ENCODE results near the gene RAD23B.
A peak's percentile ranks its signal among the peaks of the same experiment; 100 is the strongest.
"Not testable (repeated sequence)": the region's sequence is repeated elsewhere in the genome, so short reads cannot be mapped to it uniquely, and the experiment has no call there.

RAD23B gene

DNA sequence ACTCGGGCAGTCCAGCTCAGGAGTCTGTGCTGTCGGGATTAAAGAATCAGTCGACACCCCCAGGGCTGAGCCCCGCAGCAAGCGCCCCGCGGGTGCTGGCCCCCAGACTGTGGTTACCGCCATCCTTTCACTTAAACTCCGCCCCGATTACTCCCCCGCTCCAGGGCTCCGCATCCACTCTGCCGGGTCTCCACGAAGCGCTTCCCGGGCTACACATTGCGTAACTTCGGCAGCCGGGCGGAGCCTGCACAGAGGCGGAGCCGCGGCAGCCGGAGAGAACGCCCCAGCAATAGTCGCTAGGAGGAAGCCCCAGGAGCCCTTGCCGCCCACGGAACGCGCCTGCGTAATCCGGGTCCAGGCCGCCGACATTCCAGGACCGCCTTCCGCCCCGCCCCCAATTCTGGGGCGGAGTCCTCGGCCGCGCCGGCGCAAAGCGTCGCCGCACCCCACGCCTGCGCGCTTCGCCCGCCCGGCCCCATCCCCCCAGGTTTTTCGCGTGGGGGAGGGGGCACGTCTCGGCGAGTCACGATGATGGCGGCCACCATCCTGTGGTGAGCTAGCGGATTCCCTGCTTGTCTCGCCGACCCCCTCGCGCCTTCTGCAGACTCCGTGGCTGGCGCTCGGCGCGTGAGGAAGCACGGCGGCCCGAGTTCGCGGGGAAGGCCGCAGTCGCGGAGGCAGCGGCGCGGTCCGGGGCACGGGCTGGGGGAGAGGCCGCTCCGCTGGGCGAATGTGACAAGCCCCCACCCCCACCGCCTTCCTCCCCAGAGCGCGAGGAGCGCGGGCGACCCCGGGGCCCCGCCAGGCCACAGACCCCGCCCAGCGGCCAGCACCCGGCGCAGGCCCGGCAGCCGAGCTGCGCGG is at the start of gene RAD23B:
TSS of gene RAD23B (plus strand) at position 521 of the 864 bp plus-strand sequence. CDS start 351 bp downstream, outside the sequence.
- peak; percentile 100 for DNase-seq (ENCODE audit: low read depth, low spot score)

DNA sequence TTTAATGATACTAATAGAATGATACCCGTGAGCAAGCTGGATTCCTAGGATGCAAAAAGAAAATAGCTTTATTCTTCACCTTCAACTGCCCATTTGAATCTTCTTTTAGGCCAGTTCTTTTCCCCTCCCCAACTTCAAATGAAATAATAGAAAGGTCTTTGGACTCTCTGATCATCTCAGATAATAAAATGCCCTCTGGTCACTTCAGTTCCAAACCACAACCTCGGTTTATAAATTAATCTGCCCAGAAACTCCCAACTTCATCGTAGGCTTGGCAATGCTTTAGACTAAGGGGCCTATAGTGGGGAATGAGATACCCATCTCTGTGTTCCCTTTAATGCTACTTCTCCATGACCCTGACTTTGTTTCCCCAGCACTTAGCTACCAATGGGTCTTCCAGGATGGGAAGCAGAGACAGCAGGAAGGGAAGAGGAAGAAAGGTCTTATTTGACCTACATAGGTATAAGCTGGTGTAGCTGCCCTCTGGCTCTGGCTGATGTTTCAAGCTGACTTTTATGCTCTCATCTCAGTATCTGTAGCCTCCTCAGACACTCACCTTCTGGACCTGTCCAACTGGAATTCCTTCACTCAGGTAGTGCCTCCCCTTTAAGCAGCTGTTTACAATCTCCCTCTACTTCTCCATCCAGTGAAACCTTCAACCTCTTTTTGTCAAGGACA is 47.2 kb upstream of the RAD23B start:
- no peak for DNase-seq (ENCODE audit: low read depth, low spot score)

DNA sequence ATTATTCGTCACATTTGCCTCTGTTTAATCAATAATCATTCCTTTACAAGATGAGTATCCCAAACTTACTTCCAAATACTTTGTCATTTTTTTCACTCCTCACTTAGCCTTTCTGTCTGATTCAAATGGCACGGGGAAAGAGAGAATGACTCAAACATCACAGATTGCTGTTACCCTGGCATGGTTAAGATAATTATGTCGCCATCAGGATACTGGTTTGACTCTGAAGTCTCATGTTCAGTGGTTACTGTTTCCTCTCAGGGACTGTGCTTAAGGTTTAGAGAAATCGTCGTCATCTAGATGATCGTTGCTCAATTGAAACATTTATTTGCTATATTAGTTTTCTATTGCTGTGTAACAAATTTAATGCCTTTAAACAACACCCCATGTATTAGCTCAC is 45.2 kb upstream of the RAD23B start:
- DNase-seq (ENCODE audit: low read depth, low spot score): no peak

DNA sequence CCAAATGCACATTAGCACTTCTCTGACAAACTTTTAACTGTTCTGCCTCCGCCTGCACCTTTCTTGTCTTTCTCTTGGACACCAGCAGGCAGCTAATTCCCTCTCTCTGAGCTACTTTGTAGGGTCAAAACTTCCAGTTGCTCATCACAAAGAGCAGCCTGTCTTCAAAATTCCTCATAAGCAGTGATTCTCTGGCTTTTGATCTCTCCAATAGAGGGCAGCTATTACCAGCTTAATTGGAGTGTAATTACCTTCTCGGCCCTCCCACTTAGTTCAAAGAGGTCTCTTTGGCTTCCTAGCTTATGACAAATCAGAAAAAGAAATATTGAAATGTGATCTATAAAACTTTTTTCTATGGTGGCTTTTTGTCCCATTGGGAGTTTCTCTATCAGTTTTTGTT is 43.6 kb upstream of the RAD23B start:
- no peak for DNase-seq (ENCODE audit: low read depth, low spot score)

DNA sequence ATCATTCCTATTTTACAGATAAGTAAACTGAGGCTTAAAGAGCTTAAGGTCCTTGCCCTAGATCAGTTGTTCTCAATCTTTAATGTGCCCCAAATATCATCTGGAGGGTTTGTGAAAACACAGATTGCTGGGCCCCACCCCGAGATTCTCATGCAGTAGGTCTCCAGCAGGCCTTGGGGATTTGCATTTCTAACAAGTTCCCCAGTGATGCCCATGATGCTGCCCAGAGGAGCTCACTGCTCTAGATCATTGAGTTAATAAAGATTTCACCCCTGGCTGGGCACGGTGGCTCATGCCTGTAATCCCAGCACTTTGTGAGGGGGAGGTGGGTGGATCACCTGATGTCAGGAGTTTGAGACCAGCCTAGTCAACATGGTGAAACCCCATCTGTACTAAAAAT is 42.8 kb upstream of the RAD23B start:
- DNase-seq (ENCODE audit: low read depth, low spot score): no peak

DNA sequence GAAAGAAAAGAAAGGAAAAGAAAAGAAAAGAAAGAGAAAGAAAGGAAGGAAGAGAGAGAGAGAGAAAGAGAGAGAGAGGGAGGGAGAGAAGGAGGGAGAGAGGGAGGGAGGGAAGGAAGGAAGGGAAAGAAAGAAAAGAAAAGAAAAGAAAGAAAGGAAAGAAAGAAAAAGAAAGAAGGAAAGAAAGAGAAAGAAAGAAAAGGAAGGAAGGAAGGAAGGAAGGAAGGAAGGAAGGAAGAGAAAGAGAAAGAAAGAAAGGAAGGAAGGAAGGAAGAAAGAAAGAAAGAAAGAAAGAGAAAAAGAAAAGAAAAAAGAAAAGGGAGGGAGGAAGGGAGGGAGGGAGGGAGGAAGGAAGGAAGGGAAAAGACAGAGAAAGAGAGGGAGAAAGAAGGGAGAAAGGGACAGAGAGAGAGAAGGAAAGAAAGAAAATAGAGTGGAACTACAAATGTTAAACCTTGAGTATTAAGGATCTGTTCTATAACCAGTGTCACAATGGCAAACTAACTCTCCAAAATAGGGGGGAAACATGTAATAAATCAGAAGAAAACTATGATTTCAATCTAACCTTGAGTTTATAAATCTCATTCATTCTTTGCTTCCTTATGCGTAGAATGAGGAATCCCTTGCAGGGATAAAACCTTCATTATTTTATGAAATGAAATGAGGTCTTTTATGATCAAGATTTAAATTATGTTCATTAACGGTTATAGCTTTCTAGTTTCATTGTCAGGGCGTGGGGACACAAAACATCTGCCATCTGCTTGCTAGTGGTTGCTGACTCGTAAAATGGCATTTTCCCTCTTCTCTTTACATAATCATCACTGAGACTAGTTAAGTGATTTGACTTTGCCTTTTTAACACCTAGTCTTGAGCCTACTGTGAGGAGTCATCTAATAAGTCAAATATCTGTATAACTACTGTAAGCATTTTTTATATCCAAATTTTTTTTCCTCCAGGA is 40.7 kb upstream of the RAD23B start:
- DNase-seq (ENCODE audit: low read depth, low spot score): no peak

DNA sequence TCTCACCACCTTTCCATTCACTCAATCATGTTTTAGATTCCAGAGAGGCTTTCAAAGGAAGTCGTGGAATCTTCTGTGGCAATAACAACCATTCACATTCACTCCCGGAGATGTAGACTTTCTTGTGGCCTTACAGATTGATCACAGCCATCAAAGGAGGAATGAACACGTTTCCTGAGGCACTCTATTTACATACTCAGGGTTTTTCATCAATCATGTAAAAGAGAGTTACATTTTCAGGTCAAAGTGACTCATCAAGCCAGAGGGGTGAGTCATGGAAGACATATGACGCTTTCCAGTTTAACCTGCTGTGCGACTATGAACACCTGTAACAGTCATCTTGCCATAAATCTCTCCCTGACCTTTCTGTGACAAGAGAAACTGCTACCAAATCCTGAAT is 39.3 kb upstream of the RAD23B start:
- peak; percentile 79 for DNase-seq (ENCODE audit: low read depth, low spot score)

DNA sequence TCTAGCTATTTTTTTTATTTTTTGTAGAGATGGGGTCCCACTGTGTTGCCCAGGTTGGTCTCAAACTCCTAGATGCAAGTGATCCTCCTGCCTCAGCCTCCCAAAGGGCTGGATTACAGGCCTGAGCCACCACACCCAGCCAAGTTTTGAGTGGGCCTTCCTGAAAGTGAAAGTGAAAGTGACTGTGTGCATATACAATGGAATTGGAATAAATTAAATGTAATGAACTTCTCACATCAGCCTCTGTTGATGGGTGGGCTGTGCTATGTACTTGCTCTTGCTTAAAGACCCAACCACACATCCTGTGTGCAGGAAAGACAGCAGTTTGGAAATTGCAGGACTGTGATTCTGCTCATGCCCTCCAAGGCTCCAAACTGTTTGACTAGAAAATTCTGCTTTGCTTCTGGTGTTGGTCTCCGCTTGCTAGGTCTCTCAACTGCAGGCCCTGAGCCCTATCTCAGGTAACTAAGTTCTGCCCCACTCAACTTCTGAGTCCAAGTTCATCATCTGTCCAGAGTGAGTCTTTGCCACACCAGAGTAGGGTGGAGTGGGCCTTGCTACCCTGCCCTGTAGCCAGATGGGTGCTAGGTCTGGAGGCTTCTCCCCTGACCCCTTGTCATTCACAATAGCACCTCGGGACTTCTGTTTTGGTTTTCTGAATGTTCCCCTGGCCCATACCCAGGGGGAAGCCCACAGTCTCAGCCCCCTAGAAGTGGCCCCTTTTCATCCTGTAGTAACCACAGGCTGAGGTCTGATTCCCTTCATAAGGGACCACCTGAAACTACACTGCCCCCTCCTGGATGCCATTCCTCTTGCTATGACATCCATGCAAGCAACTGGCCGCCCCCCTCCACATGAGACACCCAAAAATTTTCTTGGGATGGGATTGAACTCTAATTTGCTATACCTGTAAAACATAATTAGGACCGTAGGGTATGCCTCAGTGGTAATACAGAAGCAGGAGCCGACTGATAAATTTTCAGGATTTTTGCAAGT is 36.5 kb upstream of the RAD23B start:
- DNase-seq (ENCODE audit: low read depth, low spot score): peak; percentile 33

DNA sequence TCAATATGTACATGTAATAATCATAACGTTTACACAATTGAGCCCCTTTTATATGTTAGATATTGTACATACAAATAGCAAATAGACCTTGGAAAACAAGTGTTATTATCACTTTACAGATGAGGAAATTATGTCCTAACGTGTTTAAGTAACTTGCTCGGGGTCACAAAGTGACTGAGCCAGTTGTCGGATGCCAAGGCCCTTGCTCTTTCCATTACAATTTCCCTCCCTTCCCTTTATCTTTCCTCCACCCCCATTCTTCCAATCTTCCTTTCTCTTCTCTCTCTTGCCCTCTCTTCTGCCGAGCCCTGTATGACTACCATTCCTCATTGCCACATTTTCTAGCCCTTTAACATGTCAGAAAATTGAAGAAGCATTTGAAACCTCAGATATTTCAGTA is 34.4 kb upstream of the RAD23B start:
- no peak for DNase-seq (ENCODE audit: low read depth, low spot score)

DNA sequence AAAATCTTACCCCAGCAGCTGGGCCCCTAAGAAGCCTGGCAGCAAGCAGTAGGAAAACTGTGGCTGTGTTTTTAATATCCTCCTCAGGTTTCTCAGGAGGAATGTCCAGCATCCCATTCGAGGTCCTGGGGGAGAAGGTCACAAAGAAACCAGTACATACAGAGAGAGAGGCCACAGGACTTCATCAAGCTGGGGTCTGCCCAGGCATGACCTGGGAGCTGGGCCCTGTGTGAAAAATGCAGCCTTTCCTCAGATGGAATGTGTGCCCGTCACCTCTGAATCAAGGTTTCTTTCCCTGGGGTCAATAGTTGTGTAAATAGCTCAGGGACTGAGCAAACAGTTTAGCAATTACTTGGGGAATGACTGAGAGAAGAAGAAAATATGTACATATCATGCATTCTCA is 33.9 kb upstream of the RAD23B start:
- peak; percentile 36 for DNase-seq (ENCODE audit: low read depth, low spot score)

DNA sequence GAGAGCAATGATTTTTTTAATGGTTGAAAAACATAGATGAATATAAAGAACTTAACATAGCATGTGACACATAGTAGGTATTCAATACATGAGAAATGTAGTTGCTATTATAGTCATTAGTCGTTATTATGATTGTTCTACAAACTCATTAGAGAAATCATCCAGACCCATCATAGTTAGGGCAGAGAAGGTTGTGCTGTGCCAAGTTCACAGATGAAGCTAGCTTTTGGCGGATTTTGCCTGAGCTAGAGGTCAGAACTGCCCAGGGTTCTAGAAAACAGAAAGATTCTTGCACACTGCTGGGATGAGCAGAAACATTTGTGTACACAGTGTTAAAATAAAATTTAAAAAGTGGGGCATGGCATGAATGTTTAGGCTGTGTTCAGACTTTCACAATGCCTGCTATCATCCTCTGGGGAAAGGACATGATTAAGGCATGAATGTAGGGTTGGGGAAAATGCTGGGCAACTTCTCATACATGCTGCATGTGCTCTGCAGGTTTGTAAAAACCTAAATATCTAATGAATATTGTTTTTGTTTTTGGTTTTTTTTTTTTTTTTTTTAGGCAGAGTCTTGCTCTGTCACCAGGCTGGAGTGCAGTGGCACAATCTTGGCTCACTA is 33.3 kb upstream of the RAD23B start:
- no peak for DNase-seq (ENCODE audit: low read depth, low spot score)

DNA sequence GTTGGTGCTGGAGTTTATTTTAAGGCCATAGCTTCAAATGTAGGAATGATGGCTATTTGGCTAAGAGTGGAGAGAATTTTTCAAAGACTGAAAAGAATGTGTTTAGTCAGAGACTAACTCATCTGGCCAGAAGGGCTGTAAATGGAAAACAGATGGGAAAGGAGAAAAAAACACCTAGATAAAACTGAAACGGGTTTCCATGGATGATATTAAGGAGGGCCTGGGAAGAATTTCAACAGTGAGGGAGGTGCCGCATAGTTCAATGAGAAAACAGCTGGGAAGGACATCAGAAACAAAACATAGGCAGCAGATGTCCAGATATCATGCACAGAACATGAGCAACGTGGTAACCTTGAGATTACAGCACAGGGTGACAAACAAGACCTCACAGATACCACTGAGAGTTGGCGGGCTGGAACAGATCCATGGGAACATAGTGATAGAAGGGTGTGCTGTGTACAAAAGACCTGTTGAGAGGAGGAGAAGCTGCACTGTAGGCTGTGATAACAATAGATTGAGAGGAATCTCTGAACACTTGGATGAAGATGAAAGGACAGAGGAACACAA is 31.2 kb upstream of the RAD23B start:
- DNase-seq (ENCODE audit: low read depth, low spot score): peak; percentile 71

DNA sequence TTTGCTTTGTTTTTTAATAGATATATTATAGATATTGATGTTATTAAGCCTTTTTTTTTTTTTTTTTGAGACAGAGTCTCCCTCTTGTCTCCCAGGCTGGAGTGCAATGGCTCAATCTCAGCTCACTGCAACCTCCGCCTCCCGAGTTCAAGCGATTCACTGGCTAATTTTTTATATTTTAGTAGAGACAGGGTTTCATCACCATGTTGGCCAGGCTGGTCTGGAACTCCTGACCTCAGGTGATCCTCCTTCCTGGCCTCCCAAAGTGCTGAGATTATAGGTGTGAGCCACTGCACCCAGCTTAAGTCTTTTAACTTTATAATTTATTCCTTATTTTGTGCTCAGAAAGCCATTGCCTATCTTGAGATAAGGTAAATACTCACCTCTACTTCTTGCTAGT is 24.2 kb upstream of the RAD23B start:
- no peak for DNase-seq (ENCODE audit: low read depth, low spot score)

DNA sequence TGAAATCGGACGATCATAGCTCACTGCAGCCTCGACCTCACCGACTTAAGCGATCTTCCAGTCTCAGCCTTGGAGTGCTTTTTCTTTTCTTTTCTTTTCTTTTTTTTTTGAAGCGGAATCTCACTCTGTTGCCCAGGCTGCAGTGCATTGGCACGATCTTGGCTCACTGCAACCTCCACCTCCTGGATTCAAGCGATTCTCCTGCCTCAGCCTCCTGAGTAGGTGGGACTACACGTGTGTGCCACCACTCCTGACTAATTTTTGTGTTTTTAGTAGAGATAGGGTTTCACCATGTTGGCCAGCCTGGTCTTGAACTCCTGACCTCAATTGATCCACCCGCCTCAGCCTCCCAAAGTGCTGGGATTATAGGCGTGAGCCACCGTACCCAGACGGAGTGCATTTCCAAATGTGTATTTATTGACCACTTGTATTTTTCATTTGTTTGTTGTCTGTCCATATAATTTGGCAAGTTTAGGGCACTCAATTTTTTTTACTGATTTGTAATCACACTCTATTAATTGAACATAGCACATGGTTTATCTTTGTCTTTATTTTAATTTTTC is 23.2 kb upstream of the RAD23B start:
- DNase-seq (ENCODE audit: low read depth, low spot score): not testable (repeated sequence)

DNA sequence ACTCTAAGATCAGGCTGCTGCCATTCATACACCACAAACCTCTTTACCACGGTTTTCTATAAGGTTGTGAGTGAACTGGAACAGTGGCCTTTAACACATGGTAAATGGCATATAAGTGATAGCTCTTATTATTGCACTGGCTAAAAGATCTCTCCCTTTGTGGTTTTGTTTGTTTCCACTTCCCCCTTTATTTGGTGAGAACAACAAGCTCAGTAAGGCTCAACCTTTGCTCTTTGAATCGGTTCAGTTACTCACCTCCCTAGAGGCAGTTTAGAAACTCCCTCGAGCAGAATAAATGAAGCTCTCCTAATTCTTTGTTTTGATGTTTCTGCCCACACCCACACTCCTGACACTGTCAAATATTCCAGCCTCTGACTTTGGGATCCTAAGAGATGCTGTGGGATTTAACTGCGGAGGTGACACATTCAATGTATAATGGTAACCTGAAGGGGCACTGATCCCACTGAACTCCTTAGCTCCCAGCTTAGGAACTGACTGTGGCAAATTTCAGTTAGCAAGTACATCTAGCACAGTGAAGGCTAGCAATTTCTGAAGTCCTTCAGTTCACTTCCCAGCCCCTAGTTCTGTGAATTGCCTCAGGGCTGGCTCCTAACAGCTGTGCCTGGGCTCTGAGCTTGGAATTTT is 22.5 kb upstream of the RAD23B start:
- DNase-seq (ENCODE audit: low read depth, low spot score): no peak

DNA sequence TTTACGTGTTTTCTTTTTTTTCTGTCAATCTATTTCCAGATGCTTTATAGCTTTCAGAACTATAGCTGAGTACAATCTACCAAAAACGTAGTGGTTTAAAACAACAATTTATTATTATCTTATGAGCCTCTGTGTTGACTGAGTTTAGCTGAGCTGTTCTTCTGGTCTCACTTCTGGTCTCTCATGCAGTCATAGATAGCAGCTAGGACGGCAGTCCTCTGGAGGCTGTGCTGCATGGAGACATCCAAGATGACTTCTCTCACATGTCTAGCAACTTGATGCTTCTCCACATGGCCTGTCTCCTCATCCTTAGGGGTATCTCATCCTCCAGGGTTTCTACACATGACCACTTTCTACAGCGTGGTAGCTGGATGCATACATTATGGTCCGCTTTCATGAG is 22.0 kb upstream of the RAD23B start:
- no peak for DNase-seq (ENCODE audit: low read depth, low spot score)

DNA sequence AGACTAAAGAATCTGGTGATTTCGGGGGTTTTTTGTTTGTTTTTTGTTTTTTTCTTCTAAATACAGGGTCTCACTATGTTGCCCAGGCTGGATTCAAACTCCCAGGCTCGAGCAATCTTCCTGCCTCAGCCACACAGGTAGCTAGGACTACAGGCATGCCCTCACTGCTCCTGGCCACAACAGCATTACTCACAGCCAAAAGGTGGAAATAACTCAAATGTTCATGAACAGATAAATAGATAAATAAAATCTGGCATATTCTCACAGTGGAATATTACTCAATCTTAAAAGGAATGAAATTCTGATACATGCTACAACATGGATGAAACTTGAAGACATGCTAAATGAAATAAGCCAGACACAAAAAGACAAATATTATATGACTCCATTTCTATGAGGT is 19.8 kb upstream of the RAD23B start:
- no peak for DNase-seq (ENCODE audit: low read depth, low spot score)

DNA sequence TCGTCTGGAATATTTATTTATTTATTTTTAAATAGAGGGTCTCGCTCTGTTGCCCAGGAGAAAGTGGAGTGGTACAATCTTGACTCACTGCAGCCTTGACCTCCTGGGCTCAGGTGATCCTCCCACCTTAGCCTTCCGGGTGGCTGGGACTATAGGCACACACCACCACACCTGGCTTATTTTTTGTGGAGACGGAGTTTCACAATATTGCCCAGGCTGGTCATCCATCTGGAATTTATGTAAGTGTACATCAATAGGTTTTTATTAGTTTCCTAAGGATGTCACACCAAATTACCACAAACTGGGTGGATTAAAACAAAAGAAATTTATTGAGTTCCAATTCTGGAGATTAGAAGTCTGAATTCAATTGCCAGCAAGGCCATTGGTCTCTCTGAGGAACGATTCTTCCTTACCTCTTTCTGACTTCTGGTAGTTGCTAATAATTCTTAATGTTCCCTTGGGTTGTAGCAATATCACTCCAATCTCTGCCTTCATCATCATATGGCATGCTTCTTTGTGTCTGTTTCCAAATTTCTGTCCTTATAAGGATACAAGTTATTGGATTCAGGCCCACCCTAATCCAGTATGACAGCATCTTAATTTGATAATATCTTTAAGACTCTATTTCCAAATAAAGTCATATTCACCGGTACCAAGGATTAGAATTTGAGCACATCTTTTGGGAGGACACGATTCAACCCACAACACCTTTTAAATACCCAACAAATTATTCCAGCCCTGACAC is 16.3 kb upstream of the RAD23B start:
- DNase-seq (ENCODE audit: low read depth, low spot score): no peak

All from astrocyte of the hippocampus (primary cell).